GM23338 (cell line): ENCODE results near the gene CHP1. TPM values are rescaled to one million over a fixed set of nuclear protein-coding genes. Genes with fewer than 3 reads are reported as not detected.

Experiments
- ATAC-seq: fragments of 200-7000 bp; cut with Tn5 transposase; 3 replicates; pipeline ENCODE4 v1.9.1; 2020
- DNase-seq: peaks from one replicate; pipeline ENCODE4 v3.0.0-alpha.2; 2015; ENCODE audit warnings: low spot score
- H2AFZ ChIP-seq: fragments of 200-600 bp; sonication (generic); 2 replicates; pipeline ENCODE4 v1.8.0; 2016; ENCODE audit warnings: antibody characterized with exemption, mild to moderate bottlenecking, moderate library complexity
- H3F3A ChIP-seq: fragments of 200-600 bp; sonication (generic); replicated peaks from 2 replicates; pipeline ENCODE4 v1.8.0; 2017; ENCODE audit warnings: antibody characterized with exemption, mixed run types, low read depth
- H3K27ac ChIP-seq: fragments of 200-600 bp; sonication (generic); 2 replicates; pipeline ENCODE4 v1.6.1; 2016; ENCODE audit warnings: low read depth
- H3K27me3 ChIP-seq: fragments of 200-600 bp; sonication (generic); 2 replicates; pipeline ENCODE4 v1.8.0; 2016; ENCODE audit warnings: mild to moderate bottlenecking, mixed run types, moderate library complexity; ENCODE audit not compliant: insufficient read depth
- H3K36me3 ChIP-seq: fragments of 200-600 bp; sonication (generic); 2 replicates; pipeline ENCODE4 v1.8.0; 2016; ENCODE audit warnings: mild to moderate bottlenecking; ENCODE audit not compliant: insufficient read depth
- H3K4me1 ChIP-seq: fragments of 200-600 bp; sonication (generic); 2 replicates; pipeline ENCODE4 v1.8.0; 2016; ENCODE audit warnings: mild to moderate bottlenecking, moderate library complexity; ENCODE audit not compliant: insufficient read depth
- H3K4me2 ChIP-seq: fragments of 200-600 bp; sonication (generic); 2 replicates; pipeline ENCODE4 v1.7.1; 2017; ENCODE audit warnings: mixed run types
- H3K4me3 ChIP-seq: fragments of 200-600 bp; sonication (generic); 2 replicates; pipeline ENCODE4 v1.6.1; 2016; ENCODE audit warnings: mixed run types
- H3K79me2 ChIP-seq: fragments of 200-600 bp; sonication (generic); replicated peaks from 2 replicates; pipeline ENCODE4 v1.8.0; 2017; ENCODE audit warnings: mild to moderate bottlenecking; ENCODE audit not compliant: insufficient read depth
- H3K9me2 ChIP-seq: fragments of 200-600 bp; sonication (generic); 2 replicates; pipeline ENCODE4 v1.8.0; 2017; ENCODE audit not compliant: insufficient read depth
- H4K20me1 ChIP-seq: fragments of 200-600 bp; sonication (generic); replicated peaks from 2 replicates; pipeline ENCODE4 v1.8.0; 2017; ENCODE audit warnings: mild to moderate bottlenecking; ENCODE audit not compliant: insufficient read depth
- H3K27ac Mint-ChIP-seq: 2 replicates; pipeline ENCODE4 v1.8.0; 2020; ENCODE audit warnings: inconsistent platforms, mild to moderate bottlenecking, moderate library complexity, mixed read lengths
- H3K27me3 Mint-ChIP-seq: 3 replicates; pipeline ENCODE4 v1.8.0; 2022; ENCODE audit warnings: low read depth, mild to moderate bottlenecking, moderate library complexity, mixed read lengths, inconsistent platforms; ENCODE audit not compliant: insufficient read depth, poor library complexity
- H3K36me3 Mint-ChIP-seq: 3 replicates; pipeline ENCODE4 v1.8.0; 2021; ENCODE audit warnings: low read depth, mild to moderate bottlenecking, inconsistent platforms, moderate library complexity, mixed read lengths
- H3K4me1 Mint-ChIP-seq: 3 replicates; pipeline ENCODE4 v1.8.0; 2020; ENCODE audit warnings: mild to moderate bottlenecking, inconsistent platforms, mixed read lengths
- H3K4me3 Mint-ChIP-seq: 3 replicates; pipeline ENCODE4 v1.8.0; 2021; ENCODE audit warnings: moderate library complexity, mild to moderate bottlenecking, inconsistent platforms, mixed read lengths
- H3K9me3 Mint-ChIP-seq: 3 replicates; pipeline ENCODE4 v1.8.0; 2020; ENCODE audit warnings: moderate library complexity, mild to moderate bottlenecking, inconsistent platforms, mixed read lengths
- CREB1 ChIP-seq: fragments of 250-450 bp; sonication (Bioruptor Pico); IDR thresholded peaks from 2 replicates; pipeline ENCODE4 v1.5.0; 2020; ENCODE audit warnings: low read depth, mild to moderate bottlenecking, moderate library complexity
- CTCF ChIP-seq, 2 experiments: fragments of 200-600 bp in 1 of 2; sonication (generic) in 1 of 2; conservative IDR thresholded peaks; 2 replicates each; pipeline versions ENCODE4 v1.5.1 to v1.6.1; 2016 to 2017; ENCODE audit warnings: antibody characterized with exemption in 2 of 2, low read depth in 2 of 2, mild to moderate bottlenecking in 2 of 2, moderate library complexity in 1 of 2
- ETS1 ChIP-seq: IDR thresholded peaks from 2 replicates; pipeline ENCODE4 v1.6.1; 2016; ENCODE audit warnings: antibody characterized with exemption
- EZH2 ChIP-seq: fragments of 200-600 bp; sonication (generic); IDR thresholded peaks from one replicate; pipeline ENCODE4 v1.8.0; 2017; ENCODE audit warnings: antibody characterized with exemption, mild to moderate bottlenecking, low read depth; ENCODE audit not compliant: unreplicated experiment
- EZH2phosphoT487 ChIP-seq: fragments of 200-600 bp; sonication (generic); IDR thresholded peaks from one replicate; pipeline ENCODE4 v1.8.1; 2018; ENCODE audit warnings: antibody characterized with exemption; ENCODE audit not compliant: unreplicated experiment
- JUNB ChIP-seq: IDR thresholded peaks from one replicate; pipeline ENCODE4 v1.6.1; 2016; ENCODE audit warnings: antibody characterized with exemption; ENCODE audit not compliant: unreplicated experiment
- NANOG ChIP-seq: IDR thresholded peaks from 2 replicates; pipeline ENCODE4 v1.6.1; 2016; ENCODE audit warnings: antibody characterized with exemption, borderline replicate concordance
- POLR2AphosphoS5 ChIP-seq: IDR thresholded peaks from 2 replicates; pipeline ENCODE4 v1.6.1; 2016; ENCODE audit warnings: antibody characterized with exemption, low read depth
- REST ChIP-seq: IDR thresholded peaks from one replicate; pipeline ENCODE4 v1.6.1; 2018; ENCODE audit warnings: antibody characterized with exemption; ENCODE audit not compliant: unreplicated experiment
- STAT1 ChIP-seq: IDR thresholded peaks from one replicate; pipeline ENCODE4 v1.6.1; 2016; ENCODE audit warnings: antibody characterized with exemption; ENCODE audit not compliant: unreplicated experiment
- ZNF114 ChIP-seq: fragments of 250-450 bp; sonication (Bioruptor Pico); IDR thresholded peaks from 2 replicates; pipeline ENCODE4 v1.5.0; 2020; ENCODE audit warnings: mild to moderate bottlenecking, moderate library complexity
- ZNF331 ChIP-seq: fragments of 250-450 bp; sonication (Bioruptor Pico); IDR thresholded peaks from 2 replicates; pipeline ENCODE4 v1.5.0; 2020; ENCODE audit warnings: low read depth, mild to moderate bottlenecking, moderate library complexity
- polyA plus RNA-seq: library from polyadenylated mRNA; unstranded; fragments of >200 nt; fragmentation: Nextera tagmentation; extraction: Ambion mirVana; gene quantifications from 2 replicates; pipeline ENCODE4 v1.2.1, GENCODE V29; 2016
- total RNA-seq: library from RNA; depleted of rRNA; stranded (reverse); fragments of >200 nt; shearing (Covaris generic); gene quantifications from 2 replicates; pipeline ENCODE4 v1.2.3, GENCODE V29; 2014

The CHP1 gene
- total and polyA plus RNA-seq, 2 experiments from 2014 or later = 62.3 to 109 TPM

GRCh38 chr15:41289953-41290352 lies 58.9 kb downstream of the CHP1 start:
- H3K79me2 ChIP-seq = peaks cover 74% of the 10 kb centered on the region
- TF ChIP-seq ZNF114 (CRISPR knock-in tag) (no peak), ZNF331 (CRISPR knock-in tag) (no peak), CTCF (conservative IDR thresholded peaks at IDR 0.05; ENCODE audit: low read depth in 2 of 2) (no peak), JUNB (no peak), CREB1 (CRISPR knock-in tag) (no peak)
- peaks cover 63% of the 10 kb centered on the region for H3K36me3 Mint-ChIP-seq

GRCh38 chr15:41291065-41291631 lies 60.1 kb downstream of the CHP1 start:
- H3K9me2 ChIP-seq = no peaks in the 10 kb centered on the region
- peaks cover 2% of the 10 kb centered on the region for H3K27me3 Mint-ChIP-seq
- no peak overlapping the region for H3K27ac ChIP-seq
- H3K79me2 ChIP-seq = peaks cover 74% of the 10 kb centered on the region
- H4K20me1 ChIP-seq = peaks cover 39% of the 10 kb centered on the region
- no peak overlapping the region for H3K4me3 ChIP-seq
- no peaks in the 10 kb centered on the region for H3K27me3 ChIP-seq
- DNase-seq (no peak), ATAC-seq (no peak)
- no peak overlapping the region for H3K4me2 ChIP-seq
- H3K36me3 ChIP-seq = peaks cover 37% of the 10 kb centered on the region
- H3K4me3 Mint-ChIP-seq = no peak overlapping the region
- no peaks in the 10 kb centered on the region for H3K4me1 ChIP-seq
- peaks cover 5% of the 10 kb centered on the region; the same call in 1 of the 2 replicates for H3F3A ChIP-seq
- no peak overlapping the region for H2AFZ ChIP-seq
- peaks cover 59% of the 10 kb centered on the region for H3K36me3 Mint-ChIP-seq
- no peaks in the 10 kb centered on the region for H3K9me3 Mint-ChIP-seq
- H3K4me1 Mint-ChIP-seq = peaks cover 7% of the 10 kb centered on the region; the same call in 2 of the 3 replicates
- H3K27ac Mint-ChIP-seq = no peak overlapping the region
- TF ChIP-seq CTCF (conservative IDR thresholded peaks at IDR 0.05; ENCODE audit: low read depth in 2 of 2) = no peak
- TF ChIP-seq POLR2AphosphoS5 = no peak
- no peak for TF ChIP-seq REST
- no peak for TF ChIP-seq ZNF114 (CRISPR knock-in tag)
- TF ChIP-seq EZH2phosphoT487 = no peak
- TF ChIP-seq ZNF331 (CRISPR knock-in tag) = no peak
- TF ChIP-seq STAT1 = no peak
- TF ChIP-seq CREB1 (CRISPR knock-in tag) = no peak
- TF ChIP-seq ETS1 = no peak
- no peak for TF ChIP-seq JUNB
- TF ChIP-seq EZH2 = no peak
- TF ChIP-seq NANOG = no peak

More at GRCh38 chr15:41289953-41290352, 58.9 kb downstream of the CHP1 start:
- no peak overlapping the region for H3K4me2 ChIP-seq
- peaks cover 4% of the 10 kb centered on the region; the same call in 1 of the 2 replicates for H3K4me1 ChIP-seq
- H3K27ac ChIP-seq = peak overlapping the region; percentile 48; the same call in 1 of the 2 replicates
- no peak overlapping the region for H3K27ac Mint-ChIP-seq
- H3K27me3 ChIP-seq = no peaks in the 10 kb centered on the region
- peaks cover 5% of the 10 kb centered on the region; the same call in 1 of the 2 replicates for H3F3A ChIP-seq
- H4K20me1 ChIP-seq = peaks cover 39% of the 10 kb centered on the region
- H3K9me2 ChIP-seq = no peaks in the 10 kb centered on the region
- no peaks in the 10 kb centered on the region for H3K9me3 Mint-ChIP-seq
- no peak overlapping the region for H3K4me3 Mint-ChIP-seq
- no peak overlapping the region for H3K4me3 ChIP-seq
- H3K4me1 Mint-ChIP-seq = peaks cover 17% of the 10 kb centered on the region
- no peak for ATAC-seq
- peaks cover 43% of the 10 kb centered on the region for H3K36me3 ChIP-seq
- no peak for DNase-seq
- no peak overlapping the region for H2AFZ ChIP-seq
- peaks cover 2% of the 10 kb centered on the region for H3K27me3 Mint-ChIP-seq
